Smooth muscle cell (in vitro differentiated cells): Measurements from ENCODE around the gene SCNN1A. TPM values are rescaled to one million over a fixed set of nuclear protein-coding genes. Genes with fewer than 3 reads are reported as not detected.

Experiments used
- DNase-seq: peaks from one replicate; lab custom pipeline; 2025; ENCODE audit not compliant: unreplicated experiment; lab: John Stamatoyannopoulos, UW
- H2AFZ ChIP-seq: fragments of 200-600 bp; sonication (generic); 2 replicates; pipeline ENCODE4 v1.6.0; 2016; ENCODE audit warnings: antibody characterized with exemption, low read depth, mild to moderate bottlenecking
- H3F3A ChIP-seq: fragments of 200-600 bp; sonication (generic); 2 replicates; pipeline ENCODE4 v1.6.0; 2017; ENCODE audit warnings: antibody characterized with exemption, low read depth
- H3K27ac ChIP-seq: fragments of 200-600 bp; sonication (generic); 2 replicates; pipeline ENCODE4 v1.5.1; 2016; ENCODE audit warnings: low read depth, mild to moderate bottlenecking
- H3K27me3 ChIP-seq: fragments of 200-600 bp; sonication (generic); 2 replicates; pipeline ENCODE4 v1.6.1; 2016; ENCODE audit warnings: low read depth, mild to moderate bottlenecking
- H3K36me3 ChIP-seq: fragments of 200-600 bp; sonication (generic); 2 replicates; pipeline ENCODE4 v1.5.1; 2016; ENCODE audit warnings: low read depth
- H3K4me1 ChIP-seq: fragments of 200-600 bp; sonication (generic); 2 replicates; pipeline ENCODE4 v1.5.1; 2016; ENCODE audit warnings: low read depth
- H3K4me2 ChIP-seq: fragments of 200-600 bp; sonication (generic); 2 replicates; pipeline ENCODE4 v1.6.0; 2016; ENCODE audit warnings: mild to moderate bottlenecking
- H3K4me3 ChIP-seq: fragments of 200-600 bp; sonication (generic); 2 replicates; pipeline ENCODE4 v1.5.1; 2016; ENCODE audit warnings: mild to moderate bottlenecking
- H3K79me2 ChIP-seq: fragments of 200-600 bp; sonication (generic); 2 replicates; pipeline ENCODE4 v1.6.0; 2016; ENCODE audit warnings: low read depth, mild to moderate bottlenecking
- H3K9ac ChIP-seq: fragments of 200-600 bp; sonication (generic); 2 replicates; pipeline ENCODE4 v1.6.0; 2016; ENCODE audit warnings: low read depth
- H3K9me3 ChIP-seq: fragments of 200-600 bp; sonication (generic); replicated peaks from 2 replicates; pipeline ENCODE4 v1.5.1; 2016; ENCODE audit warnings: low read depth
- H4K20me1 ChIP-seq: fragments of 200-600 bp; sonication (generic); 2 replicates; pipeline ENCODE4 v1.6.0; 2016; ENCODE audit warnings: low read depth
- WGBS: methylation state at CpG from one replicate; pipeline ENCODE4 v1.1.7; 2016; ENCODE audit warnings: low lambda C conversion rate; 5-methylcytosine and 5-hydroxymethylcytosine counted together
- polyA plus RNA-seq: library from polyadenylated mRNA; unstranded; fragments of >200 nt; fragmentation: Nextera tagmentation; extraction: Ambion mirVana; gene quantifications from 2 replicates; pipeline ENCODE4 v1.2.1, GENCODE V29; 2016
- total RNA-seq: library from RNA; depleted of rRNA; stranded (reverse); fragments of >200 nt; gene quantifications from 2 replicates; pipeline ENCODE4 v1.2.3, GENCODE V29; 2014
- TF ChIP-seq, protein P1 (sequence below): fragments of 200-600 bp; sonication (generic); IDR thresholded peaks from 2 replicates; pipeline ENCODE4 v1.5.1; 2017; ENCODE audit warnings: borderline replicate concordance, mild to moderate bottlenecking, antibody characterized with exemption; ENCODE audit not compliant: insufficient read depth, poor library complexity, severe bottlenecking

The SCNN1A gene
- total and polyA plus RNA-seq, 2 experiments from 2014 or later: 0.57 to 1.3 TPM

DNA sequence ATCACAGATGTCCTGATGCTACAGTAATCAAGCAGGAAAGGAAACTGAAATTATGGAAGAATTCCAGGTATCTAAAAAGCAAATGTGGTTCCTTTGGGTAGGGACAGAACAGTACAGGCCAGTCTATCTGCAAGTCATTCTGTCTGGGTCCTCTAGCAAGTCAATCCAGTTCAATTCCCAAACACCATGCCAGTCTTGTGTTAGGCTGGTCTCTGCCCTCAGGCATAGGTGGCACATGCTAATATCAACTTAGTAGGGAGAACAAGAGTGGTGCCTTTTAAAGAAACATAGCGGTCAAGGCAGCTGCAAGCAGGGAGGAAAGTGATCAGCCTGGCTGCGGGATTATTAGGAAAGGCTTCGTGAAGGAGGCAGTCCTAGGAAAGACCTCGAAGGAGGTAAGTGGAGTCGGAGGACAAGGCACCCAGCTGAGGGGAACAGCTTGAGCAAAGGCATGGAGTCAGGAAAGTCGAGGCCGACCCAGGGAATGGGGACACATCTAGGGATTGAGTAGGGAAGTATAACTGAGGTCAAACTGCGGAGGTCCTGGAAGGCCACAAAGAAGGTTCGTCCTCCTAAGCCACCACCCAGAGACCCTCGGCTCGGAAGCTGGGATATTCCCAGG lies 68.7 kb downstream of the SCNN1A start:
- no peak overlapping the region for H2AFZ ChIP-seq
- no peaks in the 10 kb centered on the region for H3K4me1 ChIP-seq
- H3K4me3 ChIP-seq: no peak overlapping the region
- 95% methylated on average over 11 of the region's 11 CpGs for WGBS
- no peaks in the 10 kb centered on the region for H3K9me3 ChIP-seq
- no peak overlapping the region for H3K4me2 ChIP-seq
- DNase-seq: no peak
- H3K79me2 ChIP-seq: no peaks in the 10 kb centered on the region
- no peaks in the 10 kb centered on the region for H3K36me3 ChIP-seq
- TF ChIP-seq, protein P1, sequence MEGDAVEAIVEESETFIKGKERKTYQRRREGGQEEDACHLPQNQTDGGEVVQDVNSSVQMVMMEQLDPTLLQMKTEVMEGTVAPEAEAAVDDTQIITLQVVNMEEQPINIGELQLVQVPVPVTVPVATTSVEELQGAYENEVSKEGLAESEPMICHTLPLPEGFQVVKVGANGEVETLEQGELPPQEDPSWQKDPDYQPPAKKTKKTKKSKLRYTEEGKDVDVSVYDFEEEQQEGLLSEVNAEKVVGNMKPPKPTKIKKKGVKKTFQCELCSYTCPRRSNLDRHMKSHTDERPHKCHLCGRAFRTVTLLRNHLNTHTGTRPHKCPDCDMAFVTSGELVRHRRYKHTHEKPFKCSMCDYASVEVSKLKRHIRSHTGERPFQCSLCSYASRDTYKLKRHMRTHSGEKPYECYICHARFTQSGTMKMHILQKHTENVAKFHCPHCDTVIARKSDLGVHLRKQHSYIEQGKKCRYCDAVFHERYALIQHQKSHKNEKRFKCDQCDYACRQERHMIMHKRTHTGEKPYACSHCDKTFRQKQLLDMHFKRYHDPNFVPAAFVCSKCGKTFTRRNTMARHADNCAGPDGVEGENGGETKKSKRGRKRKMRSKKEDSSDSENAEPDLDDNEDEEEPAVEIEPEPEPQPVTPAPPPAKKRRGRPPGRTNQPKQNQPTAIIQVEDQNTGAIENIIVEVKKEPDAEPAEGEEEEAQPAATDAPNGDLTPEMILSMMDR: no peak
- peaks cover 12% of the 10 kb centered on the region for H3K27me3 ChIP-seq
- no peak overlapping the region for H3K27ac ChIP-seq
- no peaks in the 10 kb centered on the region for H4K20me1 ChIP-seq
- no peaks in the 10 kb centered on the region for H3F3A ChIP-seq
- H3K9ac ChIP-seq: no peak overlapping the region

DNA sequence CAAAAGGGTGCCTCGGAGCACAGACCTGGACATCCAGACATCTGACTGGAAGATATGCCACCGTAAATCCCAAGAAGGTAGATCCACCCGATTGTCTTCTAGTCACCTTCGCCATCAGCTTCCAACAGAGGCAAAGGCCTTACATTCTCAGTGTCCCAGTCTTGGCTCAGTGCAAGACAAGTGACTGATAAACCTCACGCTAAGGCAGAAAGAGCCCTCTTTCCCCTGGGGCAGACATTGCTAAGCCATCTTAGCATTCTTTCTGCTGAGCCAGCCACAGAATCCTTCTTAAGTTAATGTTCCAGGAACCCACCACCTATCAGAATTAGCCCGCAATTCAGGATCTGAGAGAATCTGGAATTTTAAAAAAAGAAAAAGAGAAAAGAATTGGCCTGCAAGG lies 69.2 kb downstream of the SCNN1A start:
- WGBS: 55% methylated on average over 6 of the region's 6 CpGs
- Histone ChIP-seq H2AFZ (no peak overlapping the region), H3K27me3 (peaks cover 11% of the 10 kb centered on the region), H3K27ac (no peak overlapping the region), H3K9me3 (no peaks in the 10 kb centered on the region), H3K4me3 (no peak overlapping the region), H3K79me2 (no peaks in the 10 kb centered on the region), H3K36me3 (no peaks in the 10 kb centered on the region), H3F3A (no peaks in the 10 kb centered on the region), H3K9ac (no peak overlapping the region), H3K4me1 (no peaks in the 10 kb centered on the region), H4K20me1 (no peaks in the 10 kb centered on the region), H3K4me2 (no peak overlapping the region)
- TF ChIP-seq, protein P1: no peak
- DNase-seq: no peak

DNA sequence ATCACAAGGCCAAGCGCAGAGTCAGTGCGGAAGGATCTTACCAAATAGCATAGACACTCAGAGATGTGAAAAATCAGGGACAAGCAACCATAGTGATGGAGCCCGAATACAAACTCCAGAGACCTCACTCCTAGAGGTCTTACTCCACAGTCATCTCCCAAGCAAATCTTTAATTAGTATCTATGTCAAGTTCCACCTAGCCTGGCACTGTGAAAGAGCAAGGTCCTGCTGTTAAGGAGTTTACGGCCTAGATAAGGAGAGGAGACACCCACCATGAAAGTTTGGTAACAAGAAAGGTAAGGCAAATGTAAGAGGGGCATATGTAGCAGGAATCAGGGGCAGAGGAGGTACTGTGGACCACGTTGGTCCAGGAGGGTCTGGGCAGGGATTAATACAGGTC lies 72.3 kb downstream of the SCNN1A start:
- no peak for DNase-seq
- H3K27ac ChIP-seq: no peak overlapping the region
- no peak overlapping the region for H3K4me2 ChIP-seq
- no peaks in the 10 kb centered on the region for H4K20me1 ChIP-seq
- H2AFZ ChIP-seq: no peak overlapping the region
- H3K4me3 ChIP-seq: no peak overlapping the region
- no peaks in the 10 kb centered on the region for H3K36me3 ChIP-seq
- no peaks in the 10 kb centered on the region for H3K79me2 ChIP-seq
- no peaks in the 10 kb centered on the region for H3K4me1 ChIP-seq
- H3K9ac ChIP-seq: no peak overlapping the region
- no peaks in the 10 kb centered on the region for H3K27me3 ChIP-seq
- 91% methylated on average over 5 of the region's 5 CpGs for WGBS
- H3K9me3 ChIP-seq: no peaks in the 10 kb centered on the region
- H3F3A ChIP-seq: no peaks in the 10 kb centered on the region
- TF ChIP-seq, protein P1: no peak

DNA sequence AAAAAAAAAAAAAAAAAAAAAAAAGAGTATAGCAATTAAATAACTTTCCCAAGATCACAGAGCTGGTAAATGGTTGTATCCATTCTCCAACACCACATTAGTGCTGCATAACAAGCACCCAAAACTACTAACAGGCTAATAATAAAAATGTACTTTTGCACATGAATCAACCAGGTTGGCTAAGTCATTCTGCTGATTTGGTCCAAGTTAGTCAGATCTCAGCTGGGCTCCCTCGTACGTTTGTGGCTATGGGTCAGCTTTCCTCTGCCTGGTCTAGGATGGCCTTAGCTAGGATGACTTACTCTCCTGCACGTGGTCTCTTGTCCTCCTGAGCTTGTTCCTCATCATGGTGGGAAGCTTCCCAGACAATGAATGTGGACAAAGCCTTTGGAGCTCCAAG lies 72.7 kb downstream of the SCNN1A start:
- H3K4me2 ChIP-seq: no peak overlapping the region
- H3K4me1 ChIP-seq: no peaks in the 10 kb centered on the region
- no peak overlapping the region for H3K9ac ChIP-seq
- no peak overlapping the region for H2AFZ ChIP-seq
- no peak overlapping the region for H3K27ac ChIP-seq
- TF ChIP-seq, protein P1: no peak
- no peaks in the 10 kb centered on the region for H4K20me1 ChIP-seq
- no peaks in the 10 kb centered on the region for H3K27me3 ChIP-seq
- 94% methylated on average over 3 of the region's 3 CpGs for WGBS
- no peak overlapping the region for H3K4me3 ChIP-seq
- no peaks in the 10 kb centered on the region for H3F3A ChIP-seq
- H3K9me3 ChIP-seq: no peaks in the 10 kb centered on the region
- no peaks in the 10 kb centered on the region for H3K36me3 ChIP-seq
- DNase-seq: no peak
- H3K79me2 ChIP-seq: no peaks in the 10 kb centered on the region
